Uterus (tissue), 4 donors: ENCODE results near the gene PLSCR4. TPM values are rescaled to one million over a fixed set of nuclear protein-coding genes. Genes with fewer than 3 reads are reported as not detected.

Experiments used
- DNase-seq, 2 donors: peaks; one replicate each; pipeline ENCODE4 v3.0.0-alpha.2; 2019 to 2020
- H3K27ac ChIP-seq, 2 donors: fragments of 200-600 bp; sonication (generic); 1 replicate in 1 of 2; 2 replicates in 1 of 2; pipeline ENCODE4 v1.5.1; 2016 to 2018
- H3K27me3 ChIP-seq, 2 donors: fragments of 200-600 bp; sonication (generic); one replicate each; pipeline ENCODE4 v1.5.1; 2018 to 2019; ENCODE audit warnings: control low read depth in 1 of 2
- H3K36me3 ChIP-seq, 2 donors: fragments of 200-600 bp; sonication (generic); one replicate each; pipeline ENCODE4 v1.5.1; 2019; ENCODE audit warnings: control low read depth in 1 of 2
- H3K4me1 ChIP-seq, 2 donors: fragments of 200-600 bp; sonication (generic); one replicate each; pipeline ENCODE4 v1.5.1; 2018 to 2019; ENCODE audit warnings: control low read depth in 1 of 2
- H3K4me3 ChIP-seq, 2 donors: fragments of 200-600 bp; sonication (generic); 1 replicate in 1 of 2; 2 replicates in 1 of 2; pipeline ENCODE4 v1.5.1; 2018 to 2019; ENCODE audit warnings: mild to moderate bottlenecking in 1 of 2
- H3K9me3 ChIP-seq, 2 donors: fragments of 200-600 bp; sonication (generic); one replicate each; pipeline ENCODE4 v1.5.1; 2019; ENCODE audit warnings: control low read depth in 1 of 2
- POLR2A ChIP-seq, 2 donors: fragments of 450-650 bp; IDR thresholded peaks; one replicate each; pipeline ENCODE4 v1.6.1; 2016; ENCODE audit warnings: antibody characterized with exemption in 2 of 2, mild to moderate bottlenecking in 1 of 2, moderate library complexity in 1 of 2
- intact Hi-C: fragments of 100-400 bp; cut with DNase I; formaldehyde crosslinking; loops from one replicate; pipeline ENCODE4 v1.15.1; 2023; ENCODE audit warnings: low total_unique reads
- total RNA-seq, 4 donors: library from RNA; depleted of rRNA in 3 of 4; stranded (reverse); fragments of >200 nt in 3 of 4; gene quantifications; one replicate each; pipeline versions ENCODE4 v1.1.0 to v1.2.4, GENCODE V29; 2014 to 2023
- TF ChIP-seq, protein P1 (sequence below), 4 experiments: fragments of 200-600 bp in 2 of 4; fragments of 450-650 bp in 2 of 4; sonication (generic) in 2 of 4; IDR thresholded peaks; one replicate each; pipeline ENCODE4 v1.5.1; 2016 to 2019; ENCODE audit warnings: antibody characterized with exemption in 4 of 4, mild to moderate bottlenecking in 2 of 4, moderate library complexity in 1 of 4
- donor health status: DM: yes; HTN: yes; CAD: no.

The PLSCR4 gene
- total RNA-seq, 4 donors from 2014 or later: 45.9 to 107 (median 67.8) TPM

- Histone ChIP-seq H3K27me3 (no peaks in the 10 kb centered on the region), H3K4me1 (peaks cover 0 to 8% of the 10 kb centered on the region in 2 donors), H3K9me3 (no peaks in the 10 kb centered on the region), H3K4me3 (no peak overlapping the region), H3K27ac (no peak overlapping the region), H3K36me3 (no peaks in the 10 kb centered on the region)
- DNase-seq: no peak
- intact Hi-C loops: no loop called here
- TF ChIP-seq, protein P1, sequence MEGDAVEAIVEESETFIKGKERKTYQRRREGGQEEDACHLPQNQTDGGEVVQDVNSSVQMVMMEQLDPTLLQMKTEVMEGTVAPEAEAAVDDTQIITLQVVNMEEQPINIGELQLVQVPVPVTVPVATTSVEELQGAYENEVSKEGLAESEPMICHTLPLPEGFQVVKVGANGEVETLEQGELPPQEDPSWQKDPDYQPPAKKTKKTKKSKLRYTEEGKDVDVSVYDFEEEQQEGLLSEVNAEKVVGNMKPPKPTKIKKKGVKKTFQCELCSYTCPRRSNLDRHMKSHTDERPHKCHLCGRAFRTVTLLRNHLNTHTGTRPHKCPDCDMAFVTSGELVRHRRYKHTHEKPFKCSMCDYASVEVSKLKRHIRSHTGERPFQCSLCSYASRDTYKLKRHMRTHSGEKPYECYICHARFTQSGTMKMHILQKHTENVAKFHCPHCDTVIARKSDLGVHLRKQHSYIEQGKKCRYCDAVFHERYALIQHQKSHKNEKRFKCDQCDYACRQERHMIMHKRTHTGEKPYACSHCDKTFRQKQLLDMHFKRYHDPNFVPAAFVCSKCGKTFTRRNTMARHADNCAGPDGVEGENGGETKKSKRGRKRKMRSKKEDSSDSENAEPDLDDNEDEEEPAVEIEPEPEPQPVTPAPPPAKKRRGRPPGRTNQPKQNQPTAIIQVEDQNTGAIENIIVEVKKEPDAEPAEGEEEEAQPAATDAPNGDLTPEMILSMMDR (IDR thresholded peaks at IDR 0.05): no peak
- no peak for TF ChIP-seq POLR2A (IDR thresholded peaks at IDR 0.05)
These were observed 59.9 kb downstream of the PLSCR4 start for GRCh38 chr3:146191051-146191450.

DNA sequence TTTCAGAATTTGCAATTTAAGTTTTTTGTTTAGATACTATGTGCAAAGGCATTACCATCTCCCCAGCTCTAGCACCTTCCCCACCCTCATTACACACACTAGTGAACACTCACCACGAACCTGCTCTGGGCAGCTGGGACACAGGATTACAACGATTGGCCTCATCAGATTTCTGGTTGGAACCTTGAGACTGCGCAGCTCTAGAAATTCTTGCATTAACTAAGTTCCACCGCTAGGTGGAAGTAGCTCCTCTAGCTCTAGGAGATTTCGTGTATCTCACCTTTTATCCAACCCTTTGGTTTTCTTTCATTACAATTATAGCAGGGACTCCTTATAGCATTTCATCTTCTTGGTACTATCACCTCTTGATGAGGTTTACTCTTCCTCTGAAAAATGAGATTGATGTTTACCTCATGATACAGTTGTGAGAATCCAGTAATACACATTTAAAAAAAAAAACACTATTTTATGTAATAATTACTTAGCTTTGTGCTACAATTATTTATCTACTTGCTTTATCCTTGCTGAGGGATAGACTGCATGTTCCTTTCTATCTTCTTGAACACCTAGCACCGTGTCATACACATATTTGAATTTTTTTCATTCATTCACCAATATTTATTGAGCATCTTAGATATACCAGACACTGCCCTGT is 61.3 kb downstream of the PLSCR4 start:
- Histone ChIP-seq H3K4me3 (no peak overlapping the region), H3K4me1 (peaks cover 0 to 8% of the 10 kb centered on the region in 2 donors), H3K27ac (peak overlapping the region in 1 of 2 donors; percentile 31), H3K9me3 (no peaks in the 10 kb centered on the region), H3K27me3 (no peaks in the 10 kb centered on the region), H3K36me3 (no peaks in the 10 kb centered on the region)
- intact Hi-C loops: loop anchor here (10.0 kb wide), 1 partner anchor 125 kb away; no protein-coding TSS in a partner anchor
- no peak for TF ChIP-seq POLR2A (IDR thresholded peaks at IDR 0.05)
- TF ChIP-seq, protein P1 (IDR thresholded peaks at IDR 0.05): peak; percentile 69 to 78 (median 74)
- DNase-seq: peak; percentile 19 to 25

DNA sequence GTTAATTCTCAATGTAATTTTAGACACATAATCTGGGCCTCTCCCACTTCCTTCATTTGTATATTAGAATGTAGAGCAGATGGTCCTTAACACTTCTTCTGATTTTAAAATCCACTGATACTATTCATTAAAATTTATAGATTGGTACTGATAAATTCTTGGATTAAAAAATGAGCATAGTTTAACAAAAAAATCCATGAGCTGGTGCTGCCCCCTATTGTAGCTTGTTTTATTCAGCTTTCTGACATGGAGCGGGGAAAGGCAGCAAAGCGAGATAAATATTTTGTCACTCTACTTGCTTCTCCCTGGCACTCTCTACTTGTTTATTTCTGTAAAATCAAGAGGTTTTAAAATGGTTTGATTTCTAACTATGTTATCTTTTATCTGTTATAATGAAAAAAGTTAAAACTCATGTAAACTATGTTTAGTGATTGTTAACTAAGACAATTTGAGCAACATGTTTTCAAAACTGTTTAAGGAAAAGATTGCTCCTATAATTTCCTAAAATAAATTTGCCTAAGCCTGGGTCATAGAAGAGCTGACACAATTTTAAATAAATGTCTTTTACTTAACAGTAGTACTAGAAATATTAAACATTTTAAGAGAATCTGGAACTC is 63.5 kb downstream of the PLSCR4 start:
- Histone ChIP-seq H3K9me3 (no peaks in the 10 kb centered on the region), H3K36me3 (no peaks in the 10 kb centered on the region), H3K4me1 (peaks cover 0 to 8% of the 10 kb centered on the region in 2 donors), H3K27me3 (no peaks in the 10 kb centered on the region), H3K4me3 (no peak overlapping the region), H3K27ac (no peak overlapping the region)
- no peak for TF ChIP-seq POLR2A (IDR thresholded peaks at IDR 0.05)
- TF ChIP-seq, protein P1 (IDR thresholded peaks at IDR 0.05): peak; percentile 43 to 58 (median 56)
- intact Hi-C loops: loop anchor here (10.0 kb wide), 1 partner anchor 123 kb away; no protein-coding TSS in a partner anchor
- DNase-seq: peak in 1 of 2 donors; percentile 18

DNA sequence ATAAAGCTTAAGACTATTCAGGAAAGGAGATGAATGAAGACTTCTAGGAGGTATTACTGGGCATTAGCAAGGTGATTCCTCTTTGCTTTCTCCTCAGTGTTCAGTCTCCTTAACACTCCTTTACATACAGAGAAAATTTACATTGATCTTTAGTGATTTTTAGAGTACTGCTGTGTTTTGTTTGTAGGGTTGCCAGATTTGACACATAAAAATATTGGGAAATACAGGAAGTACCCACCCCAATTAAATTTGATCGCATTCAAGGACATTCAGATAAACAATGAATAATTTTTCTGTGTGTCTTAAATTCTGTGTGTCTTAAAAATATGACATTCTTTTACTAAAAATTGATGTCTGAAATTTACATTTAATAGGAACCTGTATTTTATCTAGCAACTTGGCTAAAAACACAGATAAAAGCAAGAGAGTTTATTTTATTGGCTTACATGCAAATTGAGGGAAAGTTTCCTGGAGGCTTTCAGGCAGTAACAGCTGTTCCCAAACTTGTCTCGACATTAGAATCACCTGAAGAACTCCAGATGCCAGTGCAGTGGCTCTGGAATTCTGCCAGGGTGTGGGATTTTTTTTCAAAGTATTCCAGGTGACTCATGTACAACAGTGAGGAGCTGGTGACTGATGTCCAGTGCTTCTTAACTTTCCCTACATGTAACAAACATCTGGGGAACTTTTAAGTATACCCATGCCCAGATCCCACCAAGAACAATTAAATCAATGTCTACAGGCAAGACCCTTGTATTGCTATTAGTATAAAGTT is 66.5 kb downstream of the PLSCR4 start:
- Histone ChIP-seq H3K4me3 (no peak overlapping the region), H3K36me3 (no peaks in the 10 kb centered on the region), H3K4me1 (peaks cover 0 to 3% of the 10 kb centered on the region in 2 donors), H3K9me3 (no peaks in the 10 kb centered on the region), H3K27me3 (no peaks in the 10 kb centered on the region), H3K27ac (no peak overlapping the region)
- TF ChIP-seq, protein P1 (IDR thresholded peaks at IDR 0.05): no peak
- TF ChIP-seq POLR2A (IDR thresholded peaks at IDR 0.05): no peak
- intact Hi-C loops: loop anchor here (10.0 kb wide), 1 partner anchor 120 kb away; no protein-coding TSS in a partner anchor
- DNase-seq: peak in 1 of 2 donors; percentile 14
